CD14-positive monocyte (primary cell): ENCODE measurements around the gene TMA7. TPM values are rescaled to one million over a fixed set of nuclear protein-coding genes. Genes with fewer than 3 reads are reported as not detected.

Source experiments
- DNase-seq, 3 donors: peaks; one replicate each; pipeline ENCODE4 v3.0.0-alpha.2; 2011 to 2022
- H2AFZ ChIP-seq: 2 replicates; pipeline ENCODE4 v1.6.0; 2012; ENCODE audit warnings: mild to moderate bottlenecking, low read depth, low read length, inconsistent platforms; ENCODE audit not compliant: insufficient read depth, poor library complexity, severe bottlenecking
- H3K27ac ChIP-seq, 2 donors: 1 replicate in 1 of 2; 2 replicates in 1 of 2; pipeline ENCODE4 v1.5.1; 2012 to 2013; ENCODE audit warnings: low read length in 2 of 2, control low read depth in 1 of 2, inconsistent platforms in 1 of 2, low read depth in 1 of 2, mild to moderate bottlenecking in 1 of 2
- H3K27me3 ChIP-seq, 2 donors: one replicate each; pipeline versions ENCODE4 v1.6.0 to v1.6.1; 2011 to 2013; ENCODE audit warnings: low read length in 2 of 2; ENCODE audit not compliant: control insufficient read depth in 2 of 2, insufficient read depth in 2 of 2
- H3K36me3 ChIP-seq, 2 donors: replicated peaks in 1 of 2; 1 replicate in 1 of 2; 2 replicates in 1 of 2; pipeline versions ENCODE4 v1.5.1 to v1.6.1; 2012 to 2013; ENCODE audit warnings: low read length in 2 of 2, control low read depth in 1 of 2, inconsistent platforms in 1 of 2, mild to moderate bottlenecking in 1 of 2; ENCODE audit not compliant: insufficient read depth in 2 of 2, control insufficient read depth in 1 of 2
- H3K4me1 ChIP-seq, 2 donors: 1 replicate in 1 of 2; 2 replicates in 1 of 2; pipeline versions ENCODE4 v1.5.1 to v1.6.1; 2012 to 2013; ENCODE audit warnings: low read length in 2 of 2, control low read depth in 1 of 2, inconsistent platforms in 1 of 2, mild to moderate bottlenecking in 1 of 2, moderate library complexity in 1 of 2; ENCODE audit not compliant: insufficient read depth in 2 of 2, control insufficient read depth in 1 of 2
- H3K4me2 ChIP-seq: replicated peaks from 2 replicates; pipeline ENCODE3; 2012; ENCODE audit warnings: low read length, moderate library complexity, mild to moderate bottlenecking; ENCODE audit not compliant: poor library complexity, severe bottlenecking; ENCODE audit errors: extremely low read depth
- H3K4me3 ChIP-seq, 3 experiments: fragments of 200-600 bp in 1 of 3; sonication (generic) in 1 of 3; replicated peaks in 1 of 3; 1 replicate in 2 of 3; 2 replicates in 1 of 3; pipeline ENCODE4 v1.5.1; 2011 to 2013; ENCODE audit warnings: low read length in 3 of 3, mild to moderate bottlenecking in 3 of 3, control low read depth in 2 of 3, low read depth in 2 of 3, inconsistent platforms in 1 of 3, moderate library complexity in 1 of 3
- H3K79me2 ChIP-seq: 2 replicates; pipeline ENCODE4 v1.6.0; 2012; ENCODE audit warnings: mild to moderate bottlenecking, control low read depth, inconsistent platforms, low read length, moderate library complexity; ENCODE audit not compliant: insufficient read depth
- H3K9ac ChIP-seq: 2 replicates; pipeline ENCODE4 v1.6.0; 2017; ENCODE audit warnings: low read length, mild to moderate bottlenecking; ENCODE audit not compliant: insufficient read depth, poor library complexity, severe bottlenecking
- H3K9me3 ChIP-seq, 2 donors: replicated peaks in 1 of 2; 1 replicate in 1 of 2; 2 replicates in 1 of 2; pipeline versions ENCODE4 v1.5.1 to v1.6.1; 2012 to 2013; ENCODE audit warnings: low read length in 2 of 2, control low read depth in 1 of 2; ENCODE audit not compliant: control insufficient read depth in 1 of 2, insufficient read depth in 1 of 2
- H4K20me1 ChIP-seq: 2 replicates; pipeline ENCODE4 v1.6.0; 2012; ENCODE audit warnings: mild to moderate bottlenecking, low read length, control low read depth, moderate library complexity; ENCODE audit not compliant: insufficient read depth
- H3K27ac Mint-ChIP-seq, 7 donors: one replicate each; pipeline ENCODE4 v1.8.0; 2020; ENCODE audit warnings: mild to moderate bottlenecking in 7 of 7, mixed read lengths in 7 of 7, moderate library complexity in 6 of 7, inconsistent platforms in 2 of 7
- H3K27me3 Mint-ChIP-seq, 3 donors: one replicate each; pipeline ENCODE4 v1.8.0; 2021 to 2022; ENCODE audit warnings: low read depth in 3 of 3, mild to moderate bottlenecking in 3 of 3, mixed read lengths in 3 of 3, moderate library complexity in 3 of 3, inconsistent platforms in 1 of 3
- H3K36me3 Mint-ChIP-seq, 2 donors: one replicate each; pipeline ENCODE4 v1.8.0; 2020; ENCODE audit warnings: mixed read lengths in 2 of 2, inconsistent platforms in 1 of 2, mild to moderate bottlenecking in 1 of 2
- H3K4me1 Mint-ChIP-seq: one replicate; pipeline ENCODE4 v1.8.0; 2020; ENCODE audit warnings: mild to moderate bottlenecking, mixed read lengths
- H3K4me3 Mint-ChIP-seq, 2 donors: one replicate each; pipeline ENCODE4 v1.8.0; 2020; ENCODE audit warnings: mild to moderate bottlenecking in 2 of 2, mixed read lengths in 2 of 2, moderate library complexity in 1 of 2
- H3K9me3 Mint-ChIP-seq, 7 donors: one replicate each; pipeline ENCODE4 v1.8.0; 2020 to 2022; ENCODE audit warnings: mixed read lengths in 7 of 7, mild to moderate bottlenecking in 6 of 7, moderate library complexity in 6 of 7, inconsistent platforms in 2 of 7
- CTCF ChIP-seq: fragments of 200-600 bp; IDR thresholded peaks from one replicate; pipeline ENCODE4 v1.8.0; 2022; ENCODE audit warnings: antibody characterized with exemption, mild to moderate bottlenecking
- WGBS: methylation state at CpG from one replicate; pipeline ENCODE4 v1.1.5; 2013; ENCODE audit warnings: missing lambda C conversion rate; ENCODE audit not compliant: insufficient coverage; 5-methylcytosine and 5-hydroxymethylcytosine counted together
- intact Hi-C, 2 donors: fragments of 100-400 bp; cut with micrococcal nuclease; formaldehyde crosslinking; loops; one replicate each; pipeline versions ENCODE4 v1.15.0 to v1.15.1; 2023
- polyA plus RNA-seq, 3 donors: library from polyadenylated mRNA; depleted of rRNA in 1 of 3; unstranded in 2 of 3; stranded (reverse) in 1 of 3; fragments of 300-500 nt in 2 of 3; fragments of >200 nt in 1 of 3; fragmentation: Illumina TruSeq in 2 of 3; gene quantifications; 1 replicate in 2 of 3; 2 replicates in 1 of 3; pipeline ENCODE4 v1.2.3, GENCODE V29; 2012 to 2021

Gene TMA7
- polyA plus RNA-seq, 3 donors = 301 to 559 (median 478) TPM

GRCh38 chr3:48429317-48429959 is 10.6 kb upstream of the TMA7 start:
- no peak overlapping the region for H3K27ac ChIP-seq
- under 1% methylated on average over 84 of the region's 86 CpGs for WGBS
- peaks cover 24 to 31% of the 10 kb centered on the region in 2 donors for H3K36me3 Mint-ChIP-seq
- H3K4me1 ChIP-seq = peaks cover 7 to 8% of the 10 kb centered on the region in 2 donors
- peak; percentile 20 to 41 (median 37) for DNase-seq
- H3K4me3 ChIP-seq = peak overlapping the region; percentile 45 to 78 (median 59)
- H3K9me3 ChIP-seq = no peaks in the 10 kb centered on the region
- H3K9ac ChIP-seq = peak overlapping the region; percentile 66
- peaks cover 11% of the 10 kb centered on the region for H3K4me1 Mint-ChIP-seq
- H3K27me3 ChIP-seq = peaks cover 3 to 27% of the 10 kb centered on the region in 2 donors
- peak overlapping the region; percentile 94 for H3K4me2 ChIP-seq
- peak overlapping the region; percentile 79 to 87 for H3K4me3 Mint-ChIP-seq
- no peaks in the 10 kb centered on the region for H4K20me1 ChIP-seq
- peaks cover 0 to 5% (median 0%) of the 10 kb centered on the region in 7 donors for H3K9me3 Mint-ChIP-seq
- no peak for TF ChIP-seq CTCF
- no peaks in the 10 kb centered on the region for H3K79me2 ChIP-seq
- peaks cover 24 to 38% (median 26%) of the 10 kb centered on the region in 3 donors for H3K27me3 Mint-ChIP-seq
- intact Hi-C loops = no loop called here
- peak overlapping the region in 1 of 7 donors; percentile 35 for H3K27ac Mint-ChIP-seq
- H2AFZ ChIP-seq = peak overlapping the region; percentile 84
- peaks cover 12 to 26% of the 10 kb centered on the region in 2 donors for H3K36me3 ChIP-seq

GRCh38 chr3:48429960-48430707 is 9.9 kb upstream of the TMA7 start, which contains the start of gene PLXNB1:
Gene PLXNB1, minus strand, starts transcription at chr3:48430086. Its CDS starts 5,475 bp downstream, at chr3:48424611.
- Histone ChIP-seq H3K9me3 (no peaks in the 10 kb centered on the region), H3K27me3 (peaks cover 3 to 27% of the 10 kb centered on the region in 2 donors), H2AFZ (peak within 1 kb of the TSS; percentile 84), H3K4me1 (peaks cover 7 to 8% of the 10 kb centered on the region in 2 donors), H3K36me3 (peaks cover 12 to 29% of the 10 kb centered on the region in 2 donors), H3K4me2 (peak within 1 kb of the TSS; percentile 94), H3K9ac (peak within 1 kb of the TSS; percentile 66), H3K79me2 (peaks cover under 1% of the 10 kb centered on the region), H3K27ac (no peak within 1 kb of the TSS), H4K20me1 (no peaks in the 10 kb centered on the region), H3K4me3 (peak within 1 kb of the TSS; percentile 45 to 78 (median 59))
- intact Hi-C loops = loop anchor here in 1 of 2 donors (10.0 kb wide), 1 partner anchor 235 kb away; no protein-coding TSS in a partner anchor
- DNase-seq = no peak
- peaks cover 14% of the 10 kb centered on the region for H3K4me1 Mint-ChIP-seq
- peaks cover 24 to 34% of the 10 kb centered on the region in 2 donors for H3K36me3 Mint-ChIP-seq
- peak within 1 kb of the TSS; percentile 79 to 87 for H3K4me3 Mint-ChIP-seq
- no peak for TF ChIP-seq CTCF
- peaks cover 0 to 5% (median 0%) of the 10 kb centered on the region in 7 donors for H3K9me3 Mint-ChIP-seq
- peaks cover 24 to 38% (median 26%) of the 10 kb centered on the region in 3 donors for H3K27me3 Mint-ChIP-seq
- WGBS = 9% methylated on average over 13 of the region's 15 CpGs
- H3K27ac Mint-ChIP-seq = peak within 1 kb of the TSS in 3 of 7 donors; percentile 18 to 79 (median 35)
